ENCODE measurements around the gene SPP1.

Gene SPP1

GRCh38 chr4:88005946-88006345, 30.4 kb downstream of the SPP1 start:
- Histone ChIP-seq H3K4me3 (ENCODE audit: low read length) (no peak overlapping the region), H3K27ac (ENCODE audit: low read depth, low read length) (no peak overlapping the region), H3K27me3 (ENCODE audit: control insufficient read depth, insufficient read depth, low read length) (no peaks in the 10 kb centered on the region), H3K4me1 (ENCODE audit: control insufficient read depth, insufficient read depth, low read length) (peaks cover 23% of the 10 kb centered on the region), H3K9ac (ENCODE audit: low read length) (no peak overlapping the region), H3K36me3 (ENCODE audit: control insufficient read depth, insufficient read depth, low read length) (no peaks in the 10 kb centered on the region)

- H3K27me3 ChIP-seq (ENCODE audit: control insufficient read depth, insufficient read depth, low read length): no peaks in the 10 kb centered on the region
- no peaks in the 10 kb centered on the region for H3K36me3 ChIP-seq (ENCODE audit: control insufficient read depth, insufficient read depth, low read length)
- peak overlapping the region; percentile 55 for H3K4me3 ChIP-seq (ENCODE audit: low read length)
- peaks cover 29% of the 10 kb centered on the region for H3K4me1 ChIP-seq (ENCODE audit: control insufficient read depth, insufficient read depth, low read length)
- H3K27ac ChIP-seq (ENCODE audit: low read depth, low read length): peak overlapping the region; percentile 70
- no peak overlapping the region for H3K9ac ChIP-seq (ENCODE audit: low read length)
These were observed 31.4 kb downstream of the SPP1 start for GRCh38 chr4:88006956-88007303.

- H3K9ac ChIP-seq (ENCODE audit: low read length): peak within 1 kb of the TSS; percentile 13
- H3K4me3 ChIP-seq (ENCODE audit: low read length): peak within 1 kb of the TSS; percentile 82
- H3K27me3 ChIP-seq (ENCODE audit: control insufficient read depth, insufficient read depth, low read length): no peaks in the 10 kb centered on the region
- H3K4me1 ChIP-seq (ENCODE audit: control insufficient read depth, insufficient read depth, low read length): peaks cover 33% of the 10 kb centered on the region
- no peaks in the 10 kb centered on the region for H3K36me3 ChIP-seq (ENCODE audit: control insufficient read depth, insufficient read depth, low read length)
- peak within 1 kb of the TSS; percentile 87 for H3K27ac ChIP-seq (ENCODE audit: low read depth, low read length)
These were observed 32.0 kb downstream of the SPP1 start, which contains the start of gene PKD2 for GRCh38 chr4:88007304-88008121. Gene PKD2 (plus strand): TSS chr4:88007635. CDS start chr4:88007734, 99 bp downstream.

DNA sequence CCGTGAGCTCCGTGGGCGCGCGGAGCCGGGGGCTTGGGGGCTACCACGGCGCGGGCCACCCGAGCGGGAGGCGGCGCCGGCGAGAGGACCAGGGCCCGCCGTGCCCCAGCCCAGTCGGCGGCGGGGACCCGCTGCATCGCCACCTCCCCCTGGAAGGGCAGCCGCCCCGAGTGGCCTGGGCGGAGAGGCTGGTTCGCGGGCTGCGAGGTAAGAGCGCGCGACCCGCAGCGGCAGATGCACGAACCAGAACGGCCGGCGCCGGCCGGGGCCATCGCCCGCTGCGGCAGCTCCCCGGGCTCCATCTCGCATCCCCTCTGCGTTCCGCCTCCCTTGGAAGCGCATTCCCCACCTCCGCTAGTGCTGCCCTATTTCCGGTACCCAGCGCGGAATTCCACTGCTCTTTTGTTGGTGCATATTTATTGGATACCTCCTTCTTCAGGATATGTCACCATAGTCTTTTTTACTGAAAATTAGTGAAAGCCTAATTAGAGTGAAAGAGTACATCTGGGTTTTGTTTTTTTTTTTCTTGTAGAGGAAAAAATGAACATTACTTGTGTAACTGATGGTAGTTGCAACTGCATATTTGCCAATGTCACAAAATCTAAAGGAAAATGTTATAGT, 32.7 kb downstream of the SPP1 start:
- Histone ChIP-seq H3K9ac (ENCODE audit: low read length) (peak overlapping the region; percentile 13), H3K27me3 (ENCODE audit: control insufficient read depth, insufficient read depth, low read length) (no peaks in the 10 kb centered on the region), H3K36me3 (ENCODE audit: control insufficient read depth, insufficient read depth, low read length) (no peaks in the 10 kb centered on the region), H3K27ac (ENCODE audit: low read depth, low read length) (peak overlapping the region; percentile 87), H3K4me3 (ENCODE audit: low read length) (peak overlapping the region; percentile 82), H3K4me1 (ENCODE audit: control insufficient read depth, insufficient read depth, low read length) (peaks cover 34% of the 10 kb centered on the region)

- Histone ChIP-seq H3K4me3 (ENCODE audit: low read length) (peak overlapping the region; percentile 82), H3K27ac (ENCODE audit: low read depth, low read length) (peak overlapping the region; percentile 87), H3K27me3 (ENCODE audit: control insufficient read depth, insufficient read depth, low read length) (no peaks in the 10 kb centered on the region), H3K9ac (ENCODE audit: low read length) (no peak overlapping the region), H3K4me1 (ENCODE audit: control insufficient read depth, insufficient read depth, low read length) (peaks cover 34% of the 10 kb centered on the region), H3K36me3 (ENCODE audit: control insufficient read depth, insufficient read depth, low read length) (no peaks in the 10 kb centered on the region)
These were observed 33.2 kb downstream of the SPP1 start for GRCh38 chr4:88008743-88009171.

DNA sequence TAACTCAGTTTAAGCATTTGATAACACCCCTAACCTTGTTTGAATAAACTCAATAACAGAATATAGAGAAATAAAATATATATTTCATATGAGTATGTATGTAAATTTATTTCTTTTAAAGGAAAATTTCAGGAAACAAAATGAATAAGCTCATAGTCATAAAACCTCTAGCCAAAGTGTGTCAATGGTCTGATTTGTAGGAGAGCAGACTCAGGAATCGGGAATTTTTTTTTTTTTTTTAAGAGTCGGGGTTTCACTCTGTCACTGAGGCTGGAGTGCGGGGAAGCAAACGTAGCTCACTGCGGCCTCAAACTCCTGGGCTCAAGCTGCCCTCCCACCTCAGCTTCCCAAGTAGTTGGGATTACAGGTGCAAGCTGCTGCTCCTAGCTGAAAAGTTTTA, 34.4 kb downstream of the SPP1 start:
- peaks cover 34% of the 10 kb centered on the region for H3K4me1 ChIP-seq (ENCODE audit: control insufficient read depth, insufficient read depth, low read length)
- no peaks in the 10 kb centered on the region for H3K36me3 ChIP-seq (ENCODE audit: control insufficient read depth, insufficient read depth, low read length)
- H3K9ac ChIP-seq (ENCODE audit: low read length): no peak overlapping the region
- no peaks in the 10 kb centered on the region for H3K27me3 ChIP-seq (ENCODE audit: control insufficient read depth, insufficient read depth, low read length)
- no peak overlapping the region for H3K27ac ChIP-seq (ENCODE audit: low read depth, low read length)
- no peak overlapping the region for H3K4me3 ChIP-seq (ENCODE audit: low read length)

- H3K27ac ChIP-seq (ENCODE audit: low read depth, low read length): peak overlapping the region; percentile 73
- H3K4me3 ChIP-seq (ENCODE audit: low read length): no peak overlapping the region
- no peaks in the 10 kb centered on the region for H3K36me3 ChIP-seq (ENCODE audit: control insufficient read depth, insufficient read depth, low read length)
- H3K27me3 ChIP-seq (ENCODE audit: control insufficient read depth, insufficient read depth, low read length): no peaks in the 10 kb centered on the region
- H3K4me1 ChIP-seq (ENCODE audit: control insufficient read depth, insufficient read depth, low read length): peaks cover 32% of the 10 kb centered on the region
- no peak overlapping the region for H3K9ac ChIP-seq (ENCODE audit: low read length)
These were observed 35.5 kb downstream of the SPP1 start for GRCh38 chr4:88010966-88011365.

GRCh38 chr4:88012647-88013046, 37.1 kb downstream of the SPP1 start:
- H3K4me3 ChIP-seq (ENCODE audit: low read length): no peak overlapping the region
- peaks cover 31% of the 10 kb centered on the region for H3K4me1 ChIP-seq (ENCODE audit: control insufficient read depth, insufficient read depth, low read length)

GRCh38 chr4:88014386-88014905, 38.9 kb downstream of the SPP1 start:
- H3K9ac ChIP-seq (ENCODE audit: low read length): no peak overlapping the region
- H3K27me3 ChIP-seq (ENCODE audit: control insufficient read depth, insufficient read depth, low read length): no peaks in the 10 kb centered on the region
- H3K27ac ChIP-seq (ENCODE audit: low read depth, low read length): no peak overlapping the region
- peaks cover 43% of the 10 kb centered on the region for H3K4me1 ChIP-seq (ENCODE audit: control insufficient read depth, insufficient read depth, low read length)
- no peak overlapping the region for H3K4me3 ChIP-seq (ENCODE audit: low read length)
- H3K36me3 ChIP-seq (ENCODE audit: control insufficient read depth, insufficient read depth, low read length): no peaks in the 10 kb centered on the region

More at GRCh38 chr4:88012647-88013046, 37.1 kb downstream of the SPP1 start:
- no peak overlapping the region for H3K9ac ChIP-seq (ENCODE audit: low read length)
- H3K36me3 ChIP-seq (ENCODE audit: control insufficient read depth, insufficient read depth, low read length): no peaks in the 10 kb centered on the region
- H3K27ac ChIP-seq (ENCODE audit: low read depth, low read length): peak overlapping the region; percentile 35
- no peaks in the 10 kb centered on the region for H3K27me3 ChIP-seq (ENCODE audit: control insufficient read depth, insufficient read depth, low read length)

DNA sequence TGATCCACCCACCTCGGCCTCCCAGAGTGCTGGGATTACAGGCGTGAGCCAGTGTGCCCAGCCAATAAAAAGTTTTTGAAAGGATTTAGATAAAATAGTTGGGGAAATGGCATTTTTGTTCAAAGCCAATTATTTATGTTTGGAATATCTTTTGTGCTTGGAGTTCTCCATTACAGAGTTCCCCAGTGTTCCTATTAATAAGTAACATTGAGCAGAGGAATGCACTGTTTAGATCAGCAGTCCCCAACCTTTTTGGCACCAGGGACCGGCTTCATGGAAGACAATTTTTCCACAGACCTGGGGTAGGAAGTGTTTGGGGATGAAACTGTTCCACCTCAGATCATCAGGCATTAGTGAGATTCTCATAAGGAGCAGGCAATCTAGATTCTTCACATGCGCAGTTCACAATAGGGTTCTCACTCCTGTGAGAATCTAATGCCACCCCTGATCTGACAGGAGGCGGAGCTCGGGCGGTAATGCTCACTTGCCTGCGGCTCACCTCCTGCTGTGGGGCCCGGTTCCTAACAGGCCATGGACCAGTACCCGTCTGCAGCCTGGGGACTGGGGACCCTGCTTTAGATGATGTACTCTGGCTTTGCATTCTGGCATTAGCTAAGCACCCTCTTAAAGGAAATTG, 40.3 kb downstream of the SPP1 start:
- H3K4me3 ChIP-seq (ENCODE audit: low read length): no peak overlapping the region
- no peak overlapping the region for H3K9ac ChIP-seq (ENCODE audit: low read length)
- H3K27me3 ChIP-seq (ENCODE audit: control insufficient read depth, insufficient read depth, low read length): no peaks in the 10 kb centered on the region
- H3K27ac ChIP-seq (ENCODE audit: low read depth, low read length): peak overlapping the region; percentile 79
- H3K36me3 ChIP-seq (ENCODE audit: control insufficient read depth, insufficient read depth, low read length): no peaks in the 10 kb centered on the region
- H3K4me1 ChIP-seq (ENCODE audit: control insufficient read depth, insufficient read depth, low read length): peaks cover 44% of the 10 kb centered on the region

DNA sequence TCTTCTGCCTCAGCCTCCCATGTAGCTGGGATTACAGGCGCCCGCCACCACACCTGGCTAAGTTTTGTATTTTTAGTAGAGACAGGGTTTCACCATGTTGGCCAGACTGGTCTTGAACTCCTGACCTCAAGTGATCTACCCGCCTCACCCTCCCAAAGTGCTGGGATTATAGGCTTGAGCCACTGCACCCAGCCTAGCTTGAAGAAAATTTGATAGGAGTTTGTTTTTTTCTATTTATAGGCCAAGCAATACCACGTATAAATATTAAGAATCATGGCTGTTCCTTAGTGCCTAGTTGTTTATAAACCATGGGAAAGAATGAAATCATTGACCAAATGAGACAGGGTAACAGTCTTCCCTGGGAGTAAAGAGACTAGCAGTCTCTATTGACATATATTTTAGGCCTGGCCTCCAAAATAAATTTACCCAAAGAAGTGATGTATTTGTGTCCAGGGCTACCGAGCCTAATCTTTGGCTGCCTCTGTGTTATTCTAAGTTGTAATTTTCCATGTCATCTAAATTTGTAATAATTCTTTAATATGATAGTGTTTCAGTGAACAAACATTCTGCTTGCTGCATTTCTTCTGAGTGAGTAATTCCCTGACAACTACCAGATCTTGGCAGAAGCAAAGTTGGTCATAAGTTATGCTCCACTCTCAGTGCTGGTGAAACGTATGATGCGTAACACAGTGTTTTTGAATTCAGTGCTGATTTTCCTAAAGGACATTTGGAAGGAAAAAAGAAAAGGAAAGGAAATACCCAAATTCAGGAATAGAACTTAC, 42.2 kb downstream of the SPP1 start:
- Histone ChIP-seq H3K36me3 (ENCODE audit: control insufficient read depth, insufficient read depth, low read length) (no peaks in the 10 kb centered on the region), H3K27me3 (ENCODE audit: control insufficient read depth, insufficient read depth, low read length) (no peaks in the 10 kb centered on the region), H3K9ac (ENCODE audit: low read length) (no peak overlapping the region), H3K4me3 (ENCODE audit: low read length) (no peak overlapping the region), H3K27ac (ENCODE audit: low read depth, low read length) (peak overlapping the region; percentile 94), H3K4me1 (ENCODE audit: control insufficient read depth, insufficient read depth, low read length) (peaks cover 43% of the 10 kb centered on the region)

- H3K4me1 ChIP-seq (ENCODE audit: control insufficient read depth, insufficient read depth, low read length): peaks cover 43% of the 10 kb centered on the region
- peak overlapping the region; percentile 29 for H3K4me3 ChIP-seq (ENCODE audit: low read length)
- H3K27ac ChIP-seq (ENCODE audit: low read depth, low read length): peak overlapping the region; percentile 94
- no peaks in the 10 kb centered on the region for H3K27me3 ChIP-seq (ENCODE audit: control insufficient read depth, insufficient read depth, low read length)
- no peak overlapping the region for H3K9ac ChIP-seq (ENCODE audit: low read length)
- no peaks in the 10 kb centered on the region for H3K36me3 ChIP-seq (ENCODE audit: control insufficient read depth, insufficient read depth, low read length)
These were observed 43.0 kb downstream of the SPP1 start for GRCh38 chr4:88018466-88018865.

All from rectal smooth muscle tissue (tissue), 1 donor.